Subcutaneous abdominal adipose tissue (tissue), 5 donors: ENCODE results near the gene SYNM.
A peak's percentile ranks its signal among the peaks of the same experiment; 100 is the strongest.

Experiments used
- H3K27ac ChIP-seq: one replicate; pipeline ENCODE4 v1.7.0; 2013; ENCODE audit warnings: low read depth, mild to moderate bottlenecking, inconsistent platforms, low read length, moderate library complexity
- H3K27me3 ChIP-seq, 5 donors: one replicate each; pipeline ENCODE4 v1.7.0; 2013; ENCODE audit warnings: low read length in 5 of 5, inconsistent platforms in 1 of 5; ENCODE audit not compliant: control insufficient read depth in 5 of 5, insufficient read depth in 4 of 5
- H3K36me3 ChIP-seq, 5 donors: one replicate each; pipeline ENCODE4 v1.7.0; 2013; ENCODE audit warnings: low read length in 5 of 5; ENCODE audit not compliant: control insufficient read depth in 5 of 5, insufficient read depth in 5 of 5
- H3K4me1 ChIP-seq, 5 donors: one replicate each; pipeline ENCODE4 v1.7.0; 2013; ENCODE audit warnings: low read length in 5 of 5, mild to moderate bottlenecking in 3 of 5, moderate library complexity in 1 of 5; ENCODE audit not compliant: control insufficient read depth in 5 of 5, insufficient read depth in 5 of 5
- H3K4me3 ChIP-seq, 5 donors: one replicate each; pipeline ENCODE4 v1.7.0; 2013; ENCODE audit warnings: low read length in 5 of 5, low read depth in 1 of 5
- H3K9ac ChIP-seq, 5 donors: one replicate each; pipeline ENCODE4 v1.7.0; 2013; ENCODE audit warnings: low read length in 5 of 5, mild to moderate bottlenecking in 4 of 5, moderate library complexity in 3 of 5
- H3K9me3 ChIP-seq, 5 donors: one replicate each; pipeline ENCODE4 v1.7.0; 2013; ENCODE audit warnings: low read length in 5 of 5; ENCODE audit not compliant: control insufficient read depth in 5 of 5
- donor health status: healthy.
- donor health status: healthy.
- donor health status: healthy.
- donor health status: healthy.
- donor health status: healthy.

SYNM gene

GRCh38 chr15:99164119-99164518, 59.2 kb downstream of the SYNM start:
- Histone ChIP-seq H3K9me3 (no peaks in the 10 kb centered on the region), H3K27ac (no peak overlapping the region), H3K36me3 (peaks cover 9 to 49% (median 13%) of the 10 kb centered on the region in 5 donors), H3K9ac (no peak overlapping the region), H3K27me3 (no peaks in the 10 kb centered on the region), H3K4me3 (no peak overlapping the region), H3K4me1 (peaks cover 3 to 12% (median 12%) of the 10 kb centered on the region in 5 donors)

DNA sequence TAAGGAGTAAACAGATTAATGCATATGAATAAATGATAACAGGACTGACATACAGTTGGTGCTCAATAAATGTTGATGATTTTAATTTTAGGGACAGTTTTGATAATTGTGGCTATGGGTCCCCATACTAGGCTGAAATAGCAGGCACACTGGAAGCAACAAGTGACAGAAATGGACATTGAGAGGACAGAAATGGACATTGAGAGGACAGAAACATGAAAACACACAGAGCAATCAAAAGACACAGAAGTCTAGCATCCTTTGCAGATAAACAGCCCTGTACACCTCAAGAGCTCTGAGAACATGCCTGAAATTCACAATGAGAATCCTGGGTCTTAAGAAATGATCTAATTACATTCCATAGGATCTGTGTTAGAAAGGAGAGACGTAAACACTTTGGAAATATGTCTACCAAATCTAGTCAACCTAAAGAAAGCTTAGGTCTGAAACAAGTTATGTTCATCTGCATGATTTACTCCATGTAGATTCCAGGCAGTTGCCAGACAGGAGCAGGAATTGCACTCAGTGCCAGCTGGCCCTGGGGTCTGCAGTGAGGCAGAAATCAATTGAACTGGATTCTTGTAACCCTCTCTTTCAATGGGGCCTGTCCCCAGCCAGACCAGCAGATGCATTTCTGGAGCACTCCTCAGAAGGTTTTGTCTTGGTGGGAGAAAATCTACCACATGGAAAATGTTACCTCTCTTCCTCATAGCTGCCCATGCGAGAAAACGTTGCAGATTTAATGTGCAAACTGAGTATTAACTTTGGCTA, 60.3 kb downstream of the SYNM start:
- Histone ChIP-seq H3K4me1 (peaks cover 3 to 23% (median 21%) of the 10 kb centered on the region in 5 donors), H3K27me3 (no peaks in the 10 kb centered on the region), H3K27ac (no peak overlapping the region), H3K9ac (no peak overlapping the region), H3K9me3 (no peaks in the 10 kb centered on the region), H3K36me3 (peaks cover 8 to 43% (median 13%) of the 10 kb centered on the region in 5 donors), H3K4me3 (no peak overlapping the region)

DNA sequence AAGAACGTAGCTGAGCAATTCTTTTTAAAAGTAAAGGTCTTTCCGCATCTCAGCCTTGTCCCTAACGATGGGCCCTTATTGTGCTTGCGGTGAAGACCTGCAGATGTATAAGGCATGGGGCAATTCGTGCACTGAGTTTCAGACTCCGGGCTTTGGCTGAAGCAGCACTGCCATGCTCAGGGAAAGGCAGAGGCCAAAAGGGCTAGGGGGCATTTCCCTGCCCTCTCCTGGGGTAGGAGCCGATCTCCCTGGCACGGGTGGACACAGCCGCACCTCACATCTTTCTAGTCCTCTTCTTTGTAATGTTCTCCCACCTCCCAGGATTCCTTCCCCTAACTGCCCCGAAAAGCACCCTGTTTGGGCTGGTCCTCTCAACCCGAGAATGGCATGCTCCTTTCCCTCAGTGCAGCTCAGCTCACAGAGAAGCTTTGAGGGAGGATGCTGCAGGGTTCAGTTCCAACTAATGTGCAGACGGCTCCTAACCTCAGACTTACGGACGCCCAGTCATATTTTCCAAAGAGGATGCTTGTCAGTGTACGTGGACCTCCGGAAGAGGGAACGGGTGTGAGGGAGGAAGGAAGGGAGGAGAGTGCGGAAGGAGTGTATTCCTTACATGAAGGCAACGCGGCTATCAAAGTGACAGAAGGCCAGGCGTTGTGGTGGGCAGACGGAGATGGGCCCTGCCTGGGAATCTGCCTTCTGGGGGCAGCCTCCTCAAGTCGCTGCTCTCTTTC, 61.2 kb downstream of the SYNM start:
- no peak overlapping the region for H3K4me3 ChIP-seq
- no peaks in the 10 kb centered on the region for H3K9me3 ChIP-seq
- peaks cover 3 to 28% (median 27%) of the 10 kb centered on the region in 5 donors for H3K4me1 ChIP-seq
- no peak overlapping the region for H3K9ac ChIP-seq
- peaks cover 9 to 48% (median 15%) of the 10 kb centered on the region in 5 donors for H3K36me3 ChIP-seq
- no peak overlapping the region for H3K27ac ChIP-seq
- no peaks in the 10 kb centered on the region for H3K27me3 ChIP-seq

DNA sequence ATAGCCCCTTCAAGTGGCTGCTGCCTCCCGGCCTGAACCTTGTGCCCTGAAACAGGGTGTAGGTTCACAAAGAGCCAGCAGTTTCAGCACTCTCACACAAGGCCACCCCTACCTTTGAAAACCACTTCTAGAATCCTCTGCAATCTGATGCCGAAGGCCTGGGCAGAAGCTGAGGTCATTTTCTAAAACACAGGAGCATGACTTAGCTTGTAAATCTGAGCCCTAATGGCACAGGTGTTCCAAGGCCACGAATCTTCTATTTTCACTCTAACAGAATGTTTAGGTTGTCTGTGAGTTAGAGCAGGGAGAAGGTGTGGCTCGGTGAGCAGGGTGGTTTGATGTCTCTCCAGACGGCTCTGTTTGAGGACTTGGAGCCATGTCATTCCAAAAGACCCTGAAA, 62.3 kb downstream of the SYNM start:
- Histone ChIP-seq H3K27me3 (no peaks in the 10 kb centered on the region), H3K4me1 (peaks cover 3 to 28% (median 27%) of the 10 kb centered on the region in 5 donors), H3K4me3 (no peak overlapping the region), H3K9me3 (no peaks in the 10 kb centered on the region), H3K27ac (peak overlapping the region; percentile 34), H3K9ac (peak overlapping the region in 1 of 5 donors; percentile 35), H3K36me3 (peaks cover 7 to 46% (median 15%) of the 10 kb centered on the region in 5 donors)

GRCh38 chr15:99167640-99168039, 62.8 kb downstream of the SYNM start:
- H3K9ac ChIP-seq = no peak overlapping the region
- peaks cover 3 to 28% (median 27%) of the 10 kb centered on the region in 5 donors for H3K4me1 ChIP-seq
- H3K36me3 ChIP-seq = peaks cover 7 to 44% (median 13%) of the 10 kb centered on the region in 5 donors
- no peaks in the 10 kb centered on the region for H3K27me3 ChIP-seq
- H3K27ac ChIP-seq = peak overlapping the region; percentile 34
- H3K9me3 ChIP-seq = no peaks in the 10 kb centered on the region
- H3K4me3 ChIP-seq = no peak overlapping the region

- H3K27me3 ChIP-seq = no peaks in the 10 kb centered on the region
- H3K9me3 ChIP-seq = no peaks in the 10 kb centered on the region
- H3K4me3 ChIP-seq = no peak overlapping the region
- H3K9ac ChIP-seq = peak overlapping the region in 1 of 5 donors; percentile 7
- peak overlapping the region; percentile 46 for H3K27ac ChIP-seq
- peaks cover 3 to 28% (median 27%) of the 10 kb centered on the region in 5 donors for H3K4me1 ChIP-seq
- peaks cover 5 to 40% (median 19%) of the 10 kb centered on the region in 5 donors for H3K36me3 ChIP-seq
Observed at GRCh38 chr15:99168601-99169580, 64.0 kb downstream of the SYNM start.

DNA sequence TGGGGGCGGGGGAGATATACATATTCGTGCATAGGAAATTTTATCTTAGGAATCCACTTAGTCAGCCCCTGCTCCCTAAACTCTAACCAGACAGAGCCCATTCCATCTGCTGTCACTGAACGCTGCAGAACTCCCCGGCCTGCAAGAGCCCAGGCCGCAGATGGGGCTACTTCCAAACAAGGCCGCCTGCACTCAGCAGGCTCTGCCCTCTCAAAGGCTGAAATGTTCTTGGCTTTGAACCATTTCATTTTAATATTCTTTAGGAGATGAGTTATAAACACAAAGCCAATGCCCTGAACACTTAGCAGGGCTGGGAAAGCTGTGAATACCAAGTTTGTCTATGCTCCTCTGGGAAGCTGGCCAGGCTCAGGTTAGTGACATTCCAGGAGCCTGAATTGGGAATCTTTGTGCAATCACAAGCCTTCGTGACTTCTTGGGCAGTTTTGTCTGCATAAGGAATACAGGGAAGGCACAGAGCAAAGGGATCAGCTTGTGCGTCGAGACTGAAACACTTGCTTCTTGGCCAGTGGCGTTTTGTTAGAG, 65.0 kb downstream of the SYNM start:
- H3K9ac ChIP-seq = no peak overlapping the region
- peak overlapping the region; percentile 46 for H3K27ac ChIP-seq
- peaks cover 3 to 28% (median 27%) of the 10 kb centered on the region in 5 donors for H3K4me1 ChIP-seq
- no peak overlapping the region for H3K4me3 ChIP-seq
- no peaks in the 10 kb centered on the region for H3K9me3 ChIP-seq
- no peaks in the 10 kb centered on the region for H3K27me3 ChIP-seq
- peaks cover 3 to 42% (median 25%) of the 10 kb centered on the region in 5 donors for H3K36me3 ChIP-seq

- Histone ChIP-seq H3K27ac (peak overlapping the region; percentile 21), H3K36me3 (peaks cover 3 to 44% (median 29%) of the 10 kb centered on the region in 5 donors), H3K9ac (no peak overlapping the region), H3K4me3 (no peak overlapping the region), H3K9me3 (no peaks in the 10 kb centered on the region), H3K27me3 (no peaks in the 10 kb centered on the region), H3K4me1 (peaks cover 3 to 31% (median 28%) of the 10 kb centered on the region in 5 donors)
Observed at GRCh38 chr15:99170476-99171065, 65.7 kb downstream of the SYNM start.

DNA sequence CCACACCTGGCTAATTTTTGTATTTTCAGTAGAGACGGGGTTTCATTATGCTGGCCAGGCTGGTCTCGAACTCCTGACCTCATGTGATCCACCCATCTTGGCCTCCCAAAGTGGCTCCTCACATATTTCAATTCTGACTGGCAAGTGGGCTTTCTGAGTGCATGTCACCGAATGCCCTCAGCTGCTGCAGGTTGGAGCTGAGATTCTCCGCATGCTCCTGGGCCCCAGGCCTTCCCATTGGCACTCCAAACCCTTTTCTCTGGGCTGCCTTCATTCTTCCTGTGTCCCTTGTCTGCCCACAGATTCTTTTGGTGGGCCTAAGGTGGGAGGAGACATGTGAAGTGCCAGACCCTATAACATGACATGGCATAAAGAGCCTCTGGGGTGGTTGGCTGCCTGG, 67.3 kb downstream of the SYNM start:
- Histone ChIP-seq H3K27ac (no peak overlapping the region), H3K27me3 (no peaks in the 10 kb centered on the region), H3K9me3 (no peaks in the 10 kb centered on the region), H3K4me3 (no peak overlapping the region), H3K4me1 (peaks cover 3 to 31% (median 26%) of the 10 kb centered on the region in 5 donors), H3K9ac (no peak overlapping the region), H3K36me3 (peaks cover 3 to 36% (median 26%) of the 10 kb centered on the region in 5 donors)
